Activated gamma-delta T cell (primary cell): ENCODE data around the gene TMPO.
"Not testable (repeated sequence)": the region's sequence is repeated elsewhere in the genome, so short reads cannot be mapped to it uniquely, and the experiment has no call there.

Experiments used
- DNase-seq: peaks from one replicate; lab custom pipeline; 2025; lab: John Stamatoyannopoulos, UW
- total RNA-seq, 2 donors: gene quantifications; one replicate each; lab custom pipeline; 2026; lab: John Stamatoyannopoulos, UW

The TMPO gene
- 227 to 294 reads per million in 2 donors for total RNA-seq

GRCh38 chr12:98515287-98516110 lies at the start of gene TMPO:
Gene TMPO (plus strand): TSS chr12:98515590. CDS start chr12:98515868, 278 bp downstream.
- DNase-seq, result peak; percentile 88

- no peak for DNase-seq
Observed at GRCh38 chr12:98465950-98466602, 49.3 kb upstream of the TMPO start.

GRCh38 chr12:98466640-98467400 lies 48.6 kb upstream of the TMPO start:
- DNase-seq, result no peak

- DNase-seq, result no peak
Observed at GRCh38 chr12:98469109-98469508, 46.3 kb upstream of the TMPO start.

- DNase-seq, result no peak
Observed at GRCh38 chr12:98470469-98471082, 44.8 kb upstream of the TMPO start.

- no peak for DNase-seq
Observed at GRCh38 chr12:98471085-98471484, 44.3 kb upstream of the TMPO start.

GRCh38 chr12:98475565-98475908 lies 39.9 kb upstream of the TMPO start:
- no peak for DNase-seq

GRCh38 chr12:98478606-98479005 lies 36.8 kb upstream of the TMPO start:
- no peak for DNase-seq

GRCh38 chr12:98483621-98484503 lies 31.5 kb upstream of the TMPO start:
- no peak for DNase-seq

- DNase-seq, result no peak
Observed at GRCh38 chr12:98485792-98486340, 29.5 kb upstream of the TMPO start.

- not testable (repeated sequence) for DNase-seq
Observed at GRCh38 chr12:98488416-98488815, 27.0 kb upstream of the TMPO start.

- no peak for DNase-seq
Observed at GRCh38 chr12:98489176-98489575, 26.2 kb upstream of the TMPO start.

GRCh38 chr12:98490501-98491453 lies 24.6 kb upstream of the TMPO start:
- no peak for DNase-seq

- DNase-seq, result no peak
Observed at GRCh38 chr12:98492580-98493140, 22.7 kb upstream of the TMPO start.

- DNase-seq, result not testable (repeated sequence)
Observed at GRCh38 chr12:98501266-98501629, 14.1 kb upstream of the TMPO start.

- DNase-seq, result peak; percentile 38
Observed at GRCh38 chr12:98503342-98503591, 12.1 kb upstream of the TMPO start.

GRCh38 chr12:98503592-98504367 lies 11.6 kb upstream of the TMPO start:
- peak; percentile 79 for DNase-seq

- no peak for DNase-seq
Observed at GRCh38 chr12:98504368-98504617, 11.1 kb upstream of the TMPO start.

- DNase-seq, result no peak
Observed at GRCh38 chr12:98509063-98509462, 6.3 kb upstream of the TMPO start.
